Muscle of back (tissue), 11 donors: ENCODE data around the gene SYNDIG1L. TPM values are rescaled to one million over a fixed set of nuclear protein-coding genes. Genes with fewer than 3 reads are reported as not detected.
A peak's percentile ranks its signal among the peaks of the same experiment; 100 is the strongest.

Experiments used
- DNase-seq, 3 donors: peaks; one replicate each; pipeline versions ENCODE4 v3.0.0 to v3.0.0-alpha.2; 2013
- polyA plus RNA-seq, 10 donors: library from polyadenylated mRNA; unstranded; fragments of 120-200 nt; gene quantifications; one replicate each; pipeline ENCODE4 v1.2.1, GENCODE V29; 2013; ENCODE audit not compliant: insufficient read length in 10 of 10

SYNDIG1L gene
- polyA plus RNA-seq, 10 donors = 0.13 to 0.29 (median 0.16) TPM; not detected in 7

DNA sequence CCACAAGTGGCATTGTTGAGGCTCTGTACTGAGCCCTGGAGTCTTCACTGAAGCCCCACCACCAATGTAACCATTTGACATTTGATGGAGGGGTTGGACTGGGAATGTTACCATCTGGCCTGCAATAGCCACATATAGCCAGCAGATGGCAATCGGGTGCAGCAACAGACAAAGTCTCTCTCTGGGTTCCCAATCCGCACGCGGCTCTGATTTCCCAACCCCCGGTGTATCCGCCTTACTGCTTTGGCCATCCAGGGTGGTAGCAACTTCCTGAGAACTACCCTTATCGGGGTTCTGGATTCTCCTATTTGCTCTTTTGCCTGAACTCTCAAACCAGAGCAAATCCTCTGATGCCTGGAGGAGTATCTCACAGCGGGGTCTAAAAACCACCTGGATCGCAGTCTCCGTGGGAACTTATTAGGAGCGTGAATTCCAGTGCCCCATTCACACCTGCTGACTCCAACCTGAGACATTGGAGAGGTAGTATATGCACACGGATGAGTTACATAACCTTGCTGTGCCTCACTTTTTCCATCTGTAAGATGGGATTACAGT is 63.6 kb downstream of the SYNDIG1L start:
- DNase-seq = peak; percentile 46 to 80 (median 70)

DNA sequence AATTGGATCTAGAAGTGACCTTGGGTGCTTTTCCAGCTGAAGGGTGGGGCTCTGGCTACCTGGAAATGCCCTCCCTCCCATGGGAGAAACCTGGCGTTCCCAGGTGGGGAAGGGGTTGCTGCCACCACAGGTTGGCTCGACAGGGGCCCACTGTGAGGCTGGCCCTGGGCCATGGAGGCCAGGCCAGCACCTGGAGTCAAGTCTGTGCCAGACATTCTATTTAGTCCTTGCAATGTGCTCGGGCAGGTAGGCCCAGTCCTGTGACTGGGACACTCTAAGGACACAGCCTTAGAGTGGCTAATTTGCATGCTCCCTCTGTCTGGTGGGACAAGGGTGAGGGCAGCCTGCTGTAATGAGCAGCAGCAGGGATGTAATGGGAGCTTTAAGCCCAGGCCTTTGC is 65.8 kb downstream of the SYNDIG1L start:
- no peak for DNase-seq

DNA sequence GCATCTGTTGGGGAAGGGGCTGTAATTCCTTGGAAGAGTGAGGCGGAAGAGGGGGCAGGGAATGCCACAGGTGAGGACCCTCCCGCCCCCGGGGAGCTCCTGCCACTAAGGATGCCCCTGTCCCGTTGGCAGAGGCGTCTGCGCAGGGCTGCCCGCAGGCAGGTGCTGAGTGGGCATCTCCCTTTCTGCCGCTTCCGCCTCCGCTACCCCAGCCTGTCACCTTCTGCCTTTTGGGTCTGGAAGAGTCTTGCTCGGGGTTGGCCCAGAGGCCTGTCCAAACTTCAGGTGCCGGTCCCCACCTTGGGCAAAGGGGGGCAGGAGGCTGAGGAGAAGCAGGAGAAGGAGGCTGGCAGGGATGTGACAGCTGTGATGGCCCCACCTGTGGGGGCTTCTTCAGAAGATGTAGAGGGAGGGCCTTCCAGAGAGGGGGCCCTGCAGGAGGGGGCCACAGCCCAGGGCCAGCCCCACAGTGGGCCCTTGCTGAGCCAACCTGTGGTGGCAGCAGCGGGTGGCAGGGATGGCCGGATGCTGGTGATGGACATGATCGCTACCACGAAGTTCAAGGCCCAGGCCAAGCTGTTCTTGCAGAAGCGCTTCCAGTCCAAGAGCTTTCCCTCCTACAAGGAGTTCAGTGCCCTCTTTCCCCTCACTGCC is 67.7 kb downstream of the SYNDIG1L start:
- DNase-seq = no peak

DNA sequence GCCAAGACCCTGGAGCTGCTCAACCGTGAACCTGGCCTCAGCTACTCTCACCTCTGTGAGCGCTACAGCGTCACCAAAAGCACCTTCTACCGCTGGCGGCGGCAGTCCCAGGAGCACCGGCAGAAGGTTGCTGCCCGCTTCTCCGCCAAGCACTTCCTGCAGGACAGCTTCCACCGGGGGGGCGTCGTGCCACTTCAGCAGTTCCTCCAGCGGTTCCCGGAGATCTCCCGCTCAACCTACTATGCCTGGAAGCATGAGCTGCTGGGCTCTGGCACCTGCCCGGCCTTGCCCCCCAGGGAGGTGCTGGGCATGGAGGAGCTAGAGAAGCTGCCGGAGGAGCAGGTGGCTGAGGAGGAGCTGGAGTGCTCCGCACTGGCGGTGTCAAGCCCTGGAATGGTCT is 68.4 kb downstream of the SYNDIG1L start:
- DNase-seq = no peak

DNA sequence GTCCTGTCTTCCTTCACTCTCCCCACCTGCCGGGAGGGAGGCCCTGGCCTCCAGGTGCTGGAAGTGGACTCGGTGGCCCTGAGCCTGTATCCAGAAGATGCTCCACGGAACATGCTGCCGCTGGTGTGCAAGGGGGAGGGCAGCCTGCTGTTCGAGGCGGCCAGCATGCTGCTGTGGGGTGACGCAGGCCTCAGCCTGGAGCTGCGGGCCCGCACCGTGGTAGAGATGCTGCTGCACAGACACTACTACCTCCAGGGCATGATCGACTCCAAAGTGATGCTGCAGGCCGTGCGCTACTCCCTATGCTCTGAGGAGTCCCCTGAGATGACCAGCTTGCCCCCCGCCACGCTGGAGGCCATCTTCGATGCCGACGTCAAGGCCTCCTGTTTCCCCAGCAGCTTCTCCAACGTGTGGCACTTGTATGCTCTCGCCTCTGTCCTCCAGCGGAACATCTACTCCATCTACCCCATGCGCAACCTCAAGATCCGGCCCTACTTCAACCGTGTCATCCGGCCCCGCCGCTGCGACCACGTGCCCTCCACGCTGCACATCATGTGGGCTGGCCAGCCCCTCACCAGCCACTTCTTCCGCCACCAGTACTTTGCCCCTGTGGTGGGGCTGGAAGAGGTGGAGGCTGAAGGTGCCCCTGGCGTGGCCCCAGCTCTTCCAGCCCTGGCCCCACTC is 69.0 kb downstream of the SYNDIG1L start:
- DNase-seq = no peak

Other genes starting within 250 kb of the SYNDIG1L start
- gene VSX2, start 186.8 kb downstream of the SYNDIG1L start, polyA plus RNA-seq = under 1 TPM in 1 of 10 donors, not detected in 9; 0.04 TPM
- gene ABCD4, start 123.3 kb downstream of the SYNDIG1L start, polyA plus RNA-seq = 10 to 100 TPM; 37.2 to 81.8 (median 53.8) TPM
- under 1 TPM in 3 of 10 donors, not detected in 7; 0.08 to 0.22 (median 0.19) TPM for gene VRTN, start 77.7 kb downstream of the SYNDIG1L start, polyA plus RNA-seq
- gene NPC2, start 67.1 kb upstream of the SYNDIG1L start, polyA plus RNA-seq = 100 to 1,000 TPM in 5 of 10 donors, 10 to 100 TPM in 5; 86.3 to 129 (median 101) TPM
- 10 to 100 TPM; 22.7 to 27.8 (median 25.1) TPM for gene ISCA2, start 67.6 kb upstream of the SYNDIG1L start, polyA plus RNA-seq
- gene LTBP2, start 186.0 kb upstream of the SYNDIG1L start, polyA plus RNA-seq = 10 to 100 TPM in 5 of 10 donors, 1 to 10 TPM in 5; 6.2 to 17.5 (median 10.2) TPM